RWPE1 (cell line): ENCODE measurements around the gene TXN.

Experiments
- CTCF ChIA-PET: fragments of 350-600 bp; sonication (Branson Sonifier 250); formaldehyde crosslinking; extraction: SDS; loops from one replicate; lab custom pipeline; 2021; lab: Yijun Ruan, JAX
- POLR2A ChIA-PET: fragments of 400-600 bp; formaldehyde crosslinking; extraction: SDS; loops from one replicate; lab custom pipeline; 2020; ENCODE audit warnings: antibody characterized with exemption; ENCODE audit not compliant: low non-redundant PET; lab: Yijun Ruan, JAX
- DNase-seq: peaks from one replicate; pipeline ENCODE4 v3.0.0; 2012; ENCODE audit warnings: low spot score
- H3K27ac ChIP-seq: fragments of 450-650 bp; 2 replicates; pipeline ENCODE4 v1.5.1; 2017
- TF ChIP-seq, protein P1 (sequence below): fragments of 450-650 bp; conservative IDR thresholded peaks from 2 replicates; pipeline ENCODE4 v1.5.1; 2017; ENCODE audit warnings: low read depth, mild to moderate bottlenecking

The TXN gene

DNA sequence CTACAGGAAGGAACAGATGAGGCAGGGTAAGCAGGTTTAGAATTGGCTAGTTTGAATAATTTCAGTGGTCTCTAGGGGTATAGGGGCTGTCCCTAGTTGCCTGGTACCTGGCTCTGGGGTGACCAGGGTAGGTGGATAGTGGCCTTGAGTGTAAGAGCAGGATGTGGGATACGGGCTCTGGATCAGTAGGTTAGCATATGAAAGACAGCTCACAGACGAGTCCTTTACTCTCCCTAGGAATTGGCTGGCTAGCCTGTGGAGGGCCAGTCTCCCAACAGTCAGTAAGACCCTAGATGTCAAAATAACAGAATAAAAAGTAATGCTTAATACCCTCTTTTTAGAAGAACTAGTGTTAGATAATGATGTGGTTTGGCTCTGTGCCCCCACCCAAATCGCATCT is 31.7 kb downstream of the TXN start:
- no peak for DNase-seq
- TF ChIP-seq, protein P1, sequence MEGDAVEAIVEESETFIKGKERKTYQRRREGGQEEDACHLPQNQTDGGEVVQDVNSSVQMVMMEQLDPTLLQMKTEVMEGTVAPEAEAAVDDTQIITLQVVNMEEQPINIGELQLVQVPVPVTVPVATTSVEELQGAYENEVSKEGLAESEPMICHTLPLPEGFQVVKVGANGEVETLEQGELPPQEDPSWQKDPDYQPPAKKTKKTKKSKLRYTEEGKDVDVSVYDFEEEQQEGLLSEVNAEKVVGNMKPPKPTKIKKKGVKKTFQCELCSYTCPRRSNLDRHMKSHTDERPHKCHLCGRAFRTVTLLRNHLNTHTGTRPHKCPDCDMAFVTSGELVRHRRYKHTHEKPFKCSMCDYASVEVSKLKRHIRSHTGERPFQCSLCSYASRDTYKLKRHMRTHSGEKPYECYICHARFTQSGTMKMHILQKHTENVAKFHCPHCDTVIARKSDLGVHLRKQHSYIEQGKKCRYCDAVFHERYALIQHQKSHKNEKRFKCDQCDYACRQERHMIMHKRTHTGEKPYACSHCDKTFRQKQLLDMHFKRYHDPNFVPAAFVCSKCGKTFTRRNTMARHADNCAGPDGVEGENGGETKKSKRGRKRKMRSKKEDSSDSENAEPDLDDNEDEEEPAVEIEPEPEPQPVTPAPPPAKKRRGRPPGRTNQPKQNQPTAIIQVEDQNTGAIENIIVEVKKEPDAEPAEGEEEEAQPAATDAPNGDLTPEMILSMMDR, result no peak
- no peak overlapping the region for H3K27ac ChIP-seq
- ChIA-PET CTCF (interaction anchor here (0.6 kb wide), 1 partner anchor 132 kb away, joined by 3 read pairs; no protein-coding TSS in a partner anchor), POLR2A (no interaction called here)

DNA sequence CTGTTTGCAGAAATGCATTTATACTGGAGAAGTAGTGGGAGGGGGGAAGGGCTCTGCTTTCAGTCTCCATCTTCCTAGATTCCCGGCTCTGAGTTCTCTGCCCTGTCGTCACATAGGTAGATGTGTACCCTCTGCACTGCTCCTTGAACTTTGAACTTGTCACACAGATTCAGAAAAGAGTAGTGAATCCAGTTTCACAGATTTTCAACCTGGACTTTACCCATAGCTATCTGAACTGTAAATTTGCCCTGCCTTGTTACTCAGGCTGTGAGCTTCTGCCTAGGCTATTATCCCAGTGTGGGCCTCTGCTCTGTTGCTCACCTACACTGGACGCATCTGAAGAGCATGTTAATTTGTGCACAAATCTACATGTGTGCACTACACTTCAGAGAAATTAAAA is 35.5 kb downstream of the TXN start:
- DNase-seq, result no peak
- no peak overlapping the region for H3K27ac ChIP-seq
- TF ChIP-seq, protein P1, result no peak
- ChIA-PET CTCF (interaction anchor here (0.6 kb wide), 1 partner anchor 68 kb away, joined by 3 read pairs; no protein-coding TSS in a partner anchor), POLR2A (no interaction called here)

DNA sequence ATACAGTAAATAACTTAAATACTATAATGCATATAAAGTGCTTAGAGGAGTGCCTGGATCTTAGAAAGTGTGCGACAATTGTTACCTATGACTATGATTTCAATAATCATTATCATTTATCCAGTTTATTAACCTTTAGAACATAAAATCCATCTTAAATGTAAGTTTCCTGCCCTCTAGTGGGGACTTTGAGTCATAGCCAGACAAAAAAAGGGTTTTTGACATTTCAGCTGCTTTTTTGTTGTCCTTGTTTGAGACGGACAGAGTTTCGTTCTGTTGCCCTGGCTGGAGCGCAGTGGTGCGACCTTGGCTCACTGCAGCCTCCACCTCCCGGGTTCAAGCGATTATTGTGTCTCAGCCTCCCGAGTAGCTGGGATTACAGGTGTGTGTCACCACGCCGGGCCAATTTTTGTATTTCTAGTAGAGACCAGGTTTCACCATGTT is 38.6 kb downstream of the TXN start:
- H3K27ac ChIP-seq, result no peak overlapping the region
- DNase-seq, result peak; percentile 51
- ChIA-PET POLR2A (no interaction called here), CTCF (interaction anchor here (0.5 to 1.8 kb wide), 22 partner anchors 8 to 1923 kb away, joined by 3 to 10 read pairs (median 3); no protein-coding TSS in a partner anchor)
- TF ChIP-seq, protein P1, result peak; percentile 95

DNA sequence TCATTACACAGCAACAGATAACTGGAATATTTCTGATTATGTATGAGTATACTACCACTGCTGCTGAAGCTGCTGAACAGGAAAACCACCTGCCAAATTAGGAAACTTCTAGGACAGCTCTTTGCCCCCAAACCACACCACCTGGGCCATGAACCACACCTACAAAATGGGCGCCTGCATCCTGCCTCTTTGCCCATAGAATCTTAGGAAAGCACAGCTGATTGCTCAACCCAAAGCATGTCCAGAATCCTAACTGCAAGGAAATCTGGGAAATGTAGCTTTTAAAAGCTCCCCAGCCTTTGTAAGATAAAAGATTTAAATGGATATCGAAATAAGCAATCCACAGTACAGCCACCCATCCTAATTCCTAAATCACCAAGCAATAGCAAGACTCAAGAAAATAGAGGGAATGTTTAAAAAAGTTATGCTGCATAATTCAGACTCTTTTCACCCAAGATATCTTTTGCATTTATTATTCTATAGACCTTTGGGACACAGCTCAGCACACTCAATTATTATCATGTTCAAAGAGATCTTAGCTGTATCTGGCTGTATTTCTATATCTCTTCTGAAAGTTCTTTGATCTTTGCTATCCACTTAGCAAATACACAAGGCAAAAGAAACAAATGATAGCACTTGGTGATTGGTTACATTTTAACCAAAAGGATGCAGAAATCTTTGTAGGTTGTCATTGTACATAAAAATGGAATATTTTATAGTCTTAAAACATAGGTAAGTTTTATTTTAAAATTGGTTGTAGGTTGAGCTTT is 41.5 kb downstream of the TXN start:
- CTCF ChIA-PET, result interaction anchor here (0.9 to 1.7 kb wide), 3 partner anchors 31 to 675 kb away, joined by 3 to 6 read pairs (median 3); no protein-coding TSS in a partner anchor
- no peak overlapping the region for H3K27ac ChIP-seq
- TF ChIP-seq, protein P1, result no peak
- DNase-seq, result no peak
- POLR2A ChIA-PET, result no interaction called here

DNA sequence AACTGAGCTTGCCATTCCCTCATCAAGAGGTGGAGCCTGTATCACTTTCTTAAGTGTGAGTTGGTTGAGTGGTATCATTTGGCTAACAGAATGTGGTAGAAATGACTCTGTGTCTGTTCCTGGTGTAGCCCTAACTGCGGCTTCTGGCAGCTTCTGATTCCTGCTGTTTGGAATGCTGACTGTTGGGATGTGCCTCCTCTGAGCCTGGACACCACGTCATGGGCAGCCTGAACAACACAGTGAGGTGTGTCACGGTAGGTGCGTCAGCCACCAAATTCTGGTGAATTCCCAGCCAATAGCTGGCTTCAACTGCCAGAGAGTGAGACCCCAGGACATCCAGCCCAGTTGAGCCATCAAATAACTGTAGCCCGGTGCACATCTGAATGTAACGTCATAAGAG is 42.2 kb downstream of the TXN start:
- POLR2A ChIA-PET, result no interaction called here
- DNase-seq, result no peak
- TF ChIP-seq, protein P1, result no peak
- CTCF ChIA-PET, result interaction anchor here (0.9 to 1.7 kb wide), 2 partner anchors 30 to 674 kb away, joined by 3 to 6 read pairs; no protein-coding TSS in a partner anchor
- H3K27ac ChIP-seq, result no peak overlapping the region

DNA sequence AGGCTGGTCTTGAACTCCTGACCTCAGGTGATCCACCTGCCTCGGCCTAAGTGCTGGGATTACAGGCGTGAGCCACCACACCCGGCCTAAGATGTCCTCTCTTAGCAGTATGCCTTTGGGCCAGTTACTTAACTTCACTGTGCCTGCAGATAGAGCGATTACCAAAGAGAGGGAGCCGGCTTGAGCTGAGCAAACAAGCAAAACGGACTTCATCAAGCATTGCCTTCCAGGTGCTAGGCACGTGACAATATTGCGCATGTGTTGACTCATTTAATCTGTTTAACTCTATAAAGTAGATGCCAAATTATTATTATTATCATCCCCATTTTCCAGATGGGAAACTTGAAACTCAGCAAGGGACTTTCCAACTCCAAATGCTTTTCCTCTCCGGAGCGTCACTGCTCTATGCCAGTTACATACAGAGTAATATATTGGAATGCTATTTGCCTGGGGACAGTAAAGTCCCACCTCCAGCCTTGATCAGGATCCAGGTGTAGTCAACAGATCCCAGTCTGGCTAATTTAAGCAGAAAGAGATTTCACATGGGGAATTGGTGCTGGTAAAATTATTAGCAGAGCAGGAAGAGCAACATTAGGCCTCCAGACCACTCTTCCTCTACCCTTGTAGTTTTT is 42.8 kb downstream of the TXN start:
- no peak overlapping the region for H3K27ac ChIP-seq
- DNase-seq, result no peak
- TF ChIP-seq, protein P1, result no peak
- ChIA-PET POLR2A (no interaction called here), CTCF (interaction anchor here (0.6 to 1.7 kb wide), 3 partner anchors 30 to 307 kb away, joined by 3 to 6 read pairs (median 6); no protein-coding TSS in a partner anchor)
